IPS-NIHi7 (cell line): ENCODE data around the gene MICOS13.
"Not testable (repeated sequence)": the region's sequence is repeated elsewhere in the genome, so short reads cannot be mapped to it uniquely, and the experiment has no call there.

Experiments
- DNase-seq: peaks from one replicate; pipeline ENCODE4 v3.0.0; 2012; ENCODE audit warnings: mixed read lengths; ENCODE audit errors: extremely low spot score

MICOS13 gene, protein sequence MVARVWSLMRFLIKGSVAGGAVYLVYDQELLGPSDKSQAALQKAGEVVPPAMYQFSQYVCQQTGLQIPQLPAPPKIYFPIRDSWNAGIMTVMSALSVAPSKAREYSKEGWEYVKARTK

DNA sequence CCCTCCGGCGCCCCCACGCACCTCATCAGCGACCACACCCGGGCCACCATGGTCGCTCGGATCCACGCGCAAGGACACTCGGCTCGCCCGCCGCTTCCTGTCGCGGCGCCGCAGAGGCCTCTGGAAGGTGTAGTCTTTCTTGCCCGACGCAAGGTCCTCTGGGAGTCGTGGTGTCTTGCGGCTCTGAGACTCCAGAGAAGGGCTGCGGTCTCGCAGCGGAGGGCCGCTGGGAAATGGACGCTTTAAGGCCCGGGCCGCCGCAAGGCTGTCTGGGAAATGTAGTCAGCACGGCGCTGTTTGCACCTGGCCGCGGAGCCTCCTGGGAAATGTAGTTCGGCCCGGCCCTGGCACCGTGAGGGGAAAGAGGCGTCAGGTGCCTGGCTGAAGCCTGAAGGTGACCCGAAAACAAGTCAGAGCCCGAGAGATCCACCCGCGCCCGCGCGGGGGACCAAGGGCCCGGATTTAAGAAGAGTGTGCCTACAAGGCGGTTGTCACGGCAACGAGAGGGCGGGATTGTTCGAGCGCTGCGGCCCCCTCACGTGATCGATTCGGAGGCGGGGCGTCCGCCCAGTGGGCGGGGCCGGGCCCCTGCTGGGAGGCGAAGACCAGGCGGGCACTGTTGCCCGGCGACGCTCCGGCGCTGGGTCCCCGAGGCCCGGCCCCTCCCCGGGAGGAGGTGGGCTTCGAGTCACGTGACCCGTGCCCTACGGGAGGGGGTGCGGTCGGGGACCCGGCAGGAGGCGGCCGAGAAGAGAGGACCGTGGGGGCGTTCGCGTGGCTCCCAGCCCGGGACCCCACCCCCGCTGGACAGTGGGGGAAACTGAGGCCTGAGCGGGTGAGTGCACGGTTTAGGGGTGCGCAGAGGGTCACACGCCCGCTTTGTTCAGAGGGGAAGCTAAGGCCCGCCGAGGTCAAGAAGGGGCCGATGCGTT is at the start of gene MICOS13, which contains the start of gene HSD11B1L:
Gene MICOS13 (minus strand): TSS at position 80 of the 932 bp plus-strand sequence. CDS start 30 bp downstream, at position 50.
Gene HSD11B1L (plus strand): TSS at position 591 of the 932 bp plus-strand sequence. CDS start 3,806 bp downstream, outside the sequence.
- peak; percentile 97 for DNase-seq

DNA sequence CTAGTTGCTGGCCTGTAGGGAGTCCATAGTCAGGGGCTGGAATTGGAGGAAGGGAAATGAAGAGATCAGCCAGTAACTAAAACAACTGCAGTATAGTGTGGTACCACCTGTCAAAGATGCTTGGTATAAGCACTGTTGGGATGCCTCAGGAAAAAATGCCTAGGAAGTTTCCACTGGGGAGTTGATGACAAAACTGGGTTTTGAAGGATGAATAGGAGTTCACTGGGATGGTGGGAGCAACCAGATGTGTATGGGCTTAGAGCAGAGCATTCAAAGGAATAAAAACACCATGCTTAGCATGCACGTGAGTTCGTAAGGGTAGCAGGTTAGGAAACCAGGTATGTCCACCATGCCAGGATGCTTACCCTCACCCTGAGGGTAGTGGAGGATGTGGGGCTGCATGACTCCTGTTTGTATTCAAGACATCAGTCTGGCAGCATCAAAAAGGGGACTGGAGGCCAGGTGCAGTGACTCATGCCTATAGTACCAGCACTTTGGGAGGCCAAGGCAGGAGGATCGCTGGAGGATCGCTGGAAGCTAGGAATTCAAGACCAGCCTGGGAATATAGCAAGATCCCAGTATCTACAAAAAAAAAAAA is 47.2 kb upstream of the MICOS13 start:
- DNase-seq, result no peak

DNA sequence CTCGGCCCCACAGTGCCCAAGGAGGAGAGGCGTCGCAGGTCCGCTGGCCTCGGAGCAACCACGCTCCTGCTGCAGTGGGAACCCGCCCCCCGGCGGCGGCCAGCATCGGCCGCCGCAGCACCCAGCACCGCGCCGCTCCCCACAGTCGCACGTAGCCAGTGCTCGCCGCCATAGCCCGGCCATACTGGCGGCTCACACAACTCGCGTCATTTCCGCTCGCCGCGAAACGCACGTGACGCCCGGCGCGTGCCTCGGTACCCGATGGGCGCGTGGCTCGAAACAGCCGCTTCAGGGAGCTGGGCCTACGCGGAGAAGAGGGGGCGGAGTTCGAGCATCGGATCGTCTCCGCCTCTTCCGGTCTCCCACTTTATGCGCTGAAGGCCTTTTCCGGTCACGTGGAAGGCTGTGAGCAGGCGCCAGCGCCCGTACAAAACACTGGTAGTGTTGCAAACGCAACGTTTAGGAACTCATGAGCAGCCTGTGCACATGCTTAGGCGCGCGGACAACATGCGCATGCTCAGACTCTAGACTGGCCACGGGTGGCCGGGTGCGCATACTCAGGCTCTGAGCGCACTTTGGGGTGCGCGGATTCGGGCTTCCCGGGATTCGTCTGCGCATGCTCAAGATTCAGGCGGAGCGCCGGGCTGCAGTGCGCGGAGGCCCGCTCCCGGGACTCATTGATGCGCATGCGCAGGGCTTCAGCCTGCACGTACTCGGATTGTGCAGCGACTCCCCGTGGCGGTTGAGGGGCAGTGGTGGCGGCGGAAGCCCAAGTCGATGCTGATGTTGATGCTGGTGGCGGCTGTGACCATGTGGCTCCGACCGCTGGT is 39.9 kb upstream of the MICOS13 start, which contains the start of the genes CATSPERD and LONP1:
Gene CATSPERD (plus strand): TSS at position 677 of the 830 bp plus-strand sequence. CDS start 101 bp downstream, at position 778.
Gene LONP1 (minus strand): TSS at position 186 of the 830 bp plus-strand sequence. CDS start 14 bp downstream, at position 172.
- DNase-seq, result peak; percentile 100

DNA sequence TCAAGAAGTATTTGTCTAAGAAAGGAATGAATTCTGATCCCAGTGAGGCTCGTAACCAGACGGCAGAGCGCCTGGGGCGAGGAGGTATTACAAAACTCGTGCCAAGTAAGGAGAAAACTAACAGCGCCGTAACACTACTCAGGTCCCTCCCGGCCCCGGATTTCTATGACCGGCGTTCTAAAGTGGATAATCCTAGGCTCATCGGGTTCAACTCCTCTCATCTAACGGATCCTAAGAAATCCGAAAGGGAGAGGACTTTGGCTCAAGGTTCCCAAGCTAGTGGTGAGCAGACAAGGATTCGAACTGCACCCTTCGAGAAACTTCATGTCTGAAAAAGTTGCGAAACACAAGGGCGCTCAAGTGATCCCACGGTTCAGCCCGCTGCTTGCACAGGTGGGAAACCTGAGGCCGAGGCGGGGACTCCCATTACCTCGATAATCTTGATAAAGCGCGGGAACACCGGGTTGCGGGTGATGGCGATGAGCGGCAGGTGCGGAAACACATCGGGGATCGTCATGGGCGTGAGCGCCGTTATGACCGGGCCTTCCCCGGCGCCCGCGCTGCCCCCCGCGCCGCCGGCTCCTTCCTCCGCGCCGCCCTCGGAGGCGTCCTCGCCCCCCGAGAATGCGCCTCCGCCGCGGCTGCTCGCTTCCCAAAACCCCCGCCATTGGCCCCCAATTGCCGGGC is 39.1 kb upstream of the MICOS13 start:
- peak; percentile 9 for DNase-seq

DNA sequence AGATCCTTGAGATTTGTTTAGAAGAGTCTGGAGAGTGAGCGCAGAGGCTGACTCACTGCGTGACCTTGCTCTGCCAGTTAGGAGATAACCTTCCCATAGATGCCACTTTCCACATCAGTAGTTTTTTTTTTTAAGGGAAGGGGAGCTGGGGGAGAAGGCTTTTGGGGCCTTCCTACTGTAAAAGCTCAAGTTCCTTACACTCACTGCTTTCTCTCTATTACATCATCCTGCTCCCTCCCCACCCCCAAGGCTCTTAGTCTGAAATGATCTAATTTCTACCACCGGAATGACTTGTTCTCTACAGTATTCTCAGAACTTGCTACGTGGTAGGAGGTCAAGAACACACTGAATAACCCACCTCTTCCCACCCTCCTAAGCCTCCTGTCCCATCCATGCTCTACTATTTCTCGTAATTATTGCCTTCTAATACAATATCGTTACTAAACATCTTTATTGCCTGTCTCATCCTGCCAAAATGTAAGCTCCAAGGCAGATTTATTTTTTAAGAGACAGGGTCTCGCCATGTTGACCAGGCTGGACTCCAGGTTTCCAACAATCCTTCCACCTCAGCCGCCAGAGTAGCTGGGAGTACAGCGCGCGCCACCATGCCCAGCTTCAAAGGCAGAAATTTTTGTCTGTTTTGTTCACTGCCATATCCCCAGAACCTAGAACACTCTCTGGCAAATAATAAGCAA is 38.4 kb upstream of the MICOS13 start:
- DNase-seq, result no peak

DNA sequence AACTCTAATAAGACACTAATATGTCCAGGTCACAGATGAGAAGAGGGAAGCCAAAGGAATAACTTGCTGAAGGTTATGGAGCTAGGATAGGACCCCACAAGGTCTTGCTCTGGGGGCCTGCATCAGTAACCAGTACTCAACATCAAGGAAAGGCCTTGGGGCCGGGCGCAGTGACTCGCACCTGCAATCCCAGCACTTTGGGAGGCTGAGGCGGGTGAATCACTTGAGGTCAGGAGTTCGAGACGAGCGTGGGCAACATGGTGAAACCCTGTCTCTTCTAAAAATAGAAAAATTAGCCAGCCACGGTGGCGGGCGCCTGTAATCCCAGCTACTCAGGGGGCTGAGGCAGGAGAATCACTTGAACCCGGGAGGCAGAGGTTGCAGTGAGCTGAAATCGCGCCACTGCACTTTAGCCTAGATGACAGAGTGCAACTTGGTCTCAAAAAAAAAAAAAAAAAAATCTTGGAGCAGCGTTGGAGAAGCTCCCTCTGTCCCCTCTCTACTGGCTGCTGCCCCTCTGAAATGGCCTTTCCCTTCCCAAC is 37.8 kb upstream of the MICOS13 start:
- no peak for DNase-seq

DNA sequence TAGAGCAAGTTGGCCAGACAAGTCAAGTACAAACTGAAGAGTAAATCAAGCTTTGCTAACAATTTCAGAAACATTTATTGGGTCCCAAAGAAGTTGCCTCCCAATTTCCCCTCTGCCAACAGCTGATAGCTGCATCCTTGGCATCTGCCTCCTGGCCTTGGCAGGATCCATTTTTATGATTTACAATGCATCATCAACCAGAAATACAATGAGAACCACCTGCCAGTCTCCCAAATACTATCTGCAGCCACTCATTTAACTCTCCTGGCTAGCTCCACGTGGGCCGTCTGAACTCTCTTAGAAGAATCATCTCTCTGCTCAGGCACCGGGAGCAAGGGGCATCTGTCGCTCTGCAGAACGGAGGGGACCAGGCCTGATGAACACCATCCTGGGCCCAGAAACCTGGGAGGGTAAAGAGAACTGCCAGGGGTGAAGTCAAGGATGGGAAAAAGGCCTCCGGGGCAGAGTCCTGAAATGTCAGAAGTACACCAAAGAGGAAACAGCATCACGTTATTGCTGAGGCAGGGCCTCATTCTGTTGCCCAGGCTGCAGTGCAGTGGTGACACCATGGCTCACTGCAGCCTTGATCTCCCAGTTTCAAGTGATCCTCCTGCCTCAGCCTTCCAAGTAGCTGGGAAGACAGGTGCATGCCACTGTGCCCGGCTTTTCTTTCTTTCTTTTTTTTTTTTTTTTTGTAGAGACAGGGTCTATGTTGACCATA is 37.1 kb upstream of the MICOS13 start:
- DNase-seq, result no peak

DNA sequence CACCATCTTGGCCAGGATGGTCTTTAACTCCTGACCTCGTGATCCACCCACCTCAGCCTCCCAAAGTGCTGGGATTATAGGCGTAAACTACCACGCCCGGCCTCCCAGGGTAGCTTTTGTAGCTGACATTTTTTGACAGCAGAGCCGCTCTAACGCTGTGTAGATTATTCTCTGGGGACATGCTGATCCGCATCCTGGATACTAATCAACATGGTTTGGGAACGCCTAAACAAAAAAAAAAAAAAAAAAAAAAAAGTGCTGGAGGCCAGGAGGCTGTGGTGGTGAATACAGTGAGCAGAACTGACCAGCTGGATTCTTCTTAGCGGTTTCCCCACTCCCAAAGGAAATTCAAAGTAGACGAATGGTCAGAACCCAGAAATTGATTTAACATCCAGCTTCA is 34.5 kb upstream of the MICOS13 start:
- DNase-seq, result no peak

DNA sequence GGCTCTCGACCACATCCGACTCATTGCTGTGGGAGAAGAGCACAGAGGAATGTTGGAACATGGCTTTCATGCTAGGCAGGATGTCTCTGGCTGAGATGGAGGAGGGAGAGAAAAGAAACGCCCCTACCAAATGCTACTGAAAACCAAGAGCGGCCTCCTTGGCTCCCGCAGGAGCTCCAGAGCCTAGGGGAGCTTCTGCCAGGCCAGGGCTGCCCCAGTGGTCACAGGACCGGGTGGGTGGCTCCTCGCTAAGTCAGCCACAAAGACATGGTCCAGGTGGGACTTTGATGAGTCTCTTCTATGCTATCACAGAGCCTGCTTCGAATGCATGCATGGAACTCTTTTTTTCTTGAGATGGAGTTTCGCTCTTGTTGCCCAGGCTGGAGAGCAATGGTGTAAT is 32.9 kb upstream of the MICOS13 start:
- DNase-seq, result no peak

DNA sequence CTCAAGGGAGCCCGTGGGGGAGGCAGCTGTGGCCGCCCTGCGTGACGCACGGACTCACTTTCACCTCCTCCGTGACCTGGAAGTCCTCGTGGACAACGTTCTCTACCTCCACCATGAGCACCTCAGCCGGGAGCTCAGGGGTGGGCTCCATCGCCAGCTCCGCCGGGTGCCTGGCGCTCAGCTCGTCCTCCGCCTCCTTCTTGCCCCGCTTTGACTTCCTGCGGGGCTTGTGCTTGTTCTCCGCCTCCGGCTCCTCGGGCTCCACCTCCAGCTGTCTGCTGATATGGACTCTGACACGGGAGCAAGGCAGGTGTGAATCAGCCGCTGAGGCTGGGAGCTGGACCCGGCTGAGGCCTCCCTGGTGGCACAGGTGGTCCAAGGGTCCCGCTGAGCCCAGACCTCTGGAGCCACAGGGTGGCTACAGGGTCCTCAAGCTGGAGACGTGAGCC is 31.4 kb upstream of the MICOS13 start:
- peak; percentile 6 for DNase-seq

DNA sequence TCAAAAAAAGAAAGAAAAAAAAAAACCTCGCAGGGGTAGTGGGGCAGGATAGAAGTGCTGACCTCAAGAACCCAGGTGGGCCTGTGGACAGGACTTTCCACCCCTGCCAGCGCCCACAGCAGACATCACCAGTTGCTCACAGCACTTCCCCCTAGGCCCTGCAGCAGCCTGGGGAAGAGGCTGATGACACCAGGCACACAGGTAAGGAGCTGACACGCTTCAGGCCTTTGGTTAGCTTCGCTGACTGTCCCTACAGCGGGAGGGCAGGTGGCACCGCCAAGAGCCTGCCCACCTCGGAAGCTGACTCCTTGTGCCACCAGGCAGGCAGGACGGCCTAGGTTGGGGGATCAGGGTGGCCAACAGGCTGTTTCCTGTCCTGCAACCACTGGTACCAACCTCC is 30.7 kb upstream of the MICOS13 start:
- no peak for DNase-seq

DNA sequence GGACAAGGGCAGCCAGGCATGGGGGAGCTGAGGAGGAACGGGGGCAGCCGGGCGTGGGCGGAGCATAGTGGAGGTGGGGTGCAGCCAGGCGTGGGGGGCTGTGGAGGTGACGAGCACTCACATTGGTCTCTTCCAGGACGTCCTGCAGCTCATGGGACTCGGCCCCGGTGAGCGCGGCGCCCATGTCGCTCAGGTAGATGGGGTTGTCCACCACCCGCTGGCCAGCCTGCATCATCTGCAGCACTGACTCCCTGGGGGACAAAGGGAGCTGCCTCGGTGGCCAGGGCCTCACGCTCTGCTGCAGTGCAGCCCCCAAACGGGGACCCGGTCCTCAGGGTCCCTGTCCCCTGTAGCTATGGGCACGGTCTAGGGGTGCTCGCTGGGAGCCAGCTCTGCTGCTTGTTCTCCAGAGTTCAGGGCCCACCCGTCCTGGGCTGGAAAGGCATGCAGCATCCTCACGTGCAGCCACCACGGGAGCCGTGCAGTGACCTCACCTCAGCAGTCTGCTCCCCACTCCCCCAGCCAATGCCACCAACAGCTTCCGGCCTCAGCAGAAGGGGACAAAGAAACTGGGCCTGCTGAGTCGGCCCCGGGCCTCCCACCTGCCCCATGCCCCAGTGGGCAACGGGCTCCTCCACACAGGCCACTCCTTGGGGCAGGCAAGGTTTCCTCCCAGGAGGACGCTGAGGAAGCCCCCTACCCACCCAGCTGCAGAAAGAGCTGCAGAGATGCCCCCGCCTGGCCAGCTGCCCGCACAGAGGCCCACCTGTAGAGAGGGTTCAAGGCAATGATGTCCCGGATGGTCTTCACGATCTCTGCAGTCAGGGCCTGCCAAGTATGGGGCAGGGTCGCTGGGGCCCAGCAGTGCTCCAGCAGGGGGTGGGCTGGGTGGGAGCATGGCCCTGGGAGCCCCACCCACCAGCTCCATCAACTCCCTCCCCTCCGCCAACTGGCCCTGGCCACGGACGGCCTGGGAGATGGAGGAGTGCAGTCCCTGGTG is 27.6 kb upstream of the MICOS13 start:
- DNase-seq, result peak; percentile 11

DNA sequence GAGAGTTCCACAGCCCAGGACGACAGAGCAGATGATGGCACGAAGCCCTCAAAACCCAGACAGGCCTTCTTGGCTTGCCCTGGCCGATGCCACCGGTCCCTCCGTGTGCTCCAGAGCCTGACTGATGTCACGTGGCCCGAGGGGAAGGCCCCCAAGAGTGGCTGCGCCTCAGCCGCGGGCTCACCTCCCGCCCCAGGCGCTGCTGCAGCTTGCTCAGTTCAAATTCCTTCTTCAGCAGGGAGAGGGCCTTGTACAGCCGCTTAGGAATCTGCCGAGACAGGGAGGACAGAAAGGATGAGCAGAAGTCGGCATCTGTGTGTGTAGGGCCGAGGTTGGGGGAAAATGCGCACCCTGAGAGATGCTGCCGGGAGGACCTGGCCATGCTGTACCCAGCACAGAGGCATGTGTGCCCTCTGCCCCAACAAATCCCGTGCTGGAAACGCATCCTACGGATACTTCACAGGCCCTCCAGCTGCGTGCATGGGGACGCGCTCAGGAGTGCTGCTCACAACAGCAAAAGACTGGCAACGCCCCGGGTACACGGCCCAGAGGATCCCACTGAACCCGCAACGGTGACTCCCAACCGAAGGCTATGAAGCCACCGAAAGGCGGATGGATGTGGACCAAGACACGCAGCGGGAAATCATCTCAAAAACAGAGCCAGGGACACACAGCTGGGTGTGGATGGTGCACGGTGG is 26.7 kb upstream of the MICOS13 start:
- DNase-seq, result peak; percentile 5

DNA sequence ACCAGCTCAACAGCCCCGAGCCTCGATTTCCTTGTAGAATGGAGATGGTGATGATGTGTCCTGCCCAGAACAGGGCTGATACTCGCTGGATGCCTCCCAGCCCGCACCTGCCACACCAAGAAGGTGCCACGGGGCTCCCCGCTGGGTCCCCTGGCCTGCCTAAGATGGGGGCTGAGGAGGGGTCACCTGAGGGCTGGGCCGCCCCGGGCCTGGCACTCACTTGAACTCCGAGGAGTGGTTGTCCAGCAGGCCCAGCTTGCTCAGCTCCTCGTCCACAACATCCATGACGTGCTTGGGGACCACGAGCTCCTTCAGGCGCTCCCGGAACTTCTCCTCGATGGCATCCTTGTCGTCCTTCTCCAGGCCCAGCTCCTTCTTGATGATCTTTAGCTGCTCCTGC is 25.2 kb upstream of the MICOS13 start:
- no peak for DNase-seq

DNA sequence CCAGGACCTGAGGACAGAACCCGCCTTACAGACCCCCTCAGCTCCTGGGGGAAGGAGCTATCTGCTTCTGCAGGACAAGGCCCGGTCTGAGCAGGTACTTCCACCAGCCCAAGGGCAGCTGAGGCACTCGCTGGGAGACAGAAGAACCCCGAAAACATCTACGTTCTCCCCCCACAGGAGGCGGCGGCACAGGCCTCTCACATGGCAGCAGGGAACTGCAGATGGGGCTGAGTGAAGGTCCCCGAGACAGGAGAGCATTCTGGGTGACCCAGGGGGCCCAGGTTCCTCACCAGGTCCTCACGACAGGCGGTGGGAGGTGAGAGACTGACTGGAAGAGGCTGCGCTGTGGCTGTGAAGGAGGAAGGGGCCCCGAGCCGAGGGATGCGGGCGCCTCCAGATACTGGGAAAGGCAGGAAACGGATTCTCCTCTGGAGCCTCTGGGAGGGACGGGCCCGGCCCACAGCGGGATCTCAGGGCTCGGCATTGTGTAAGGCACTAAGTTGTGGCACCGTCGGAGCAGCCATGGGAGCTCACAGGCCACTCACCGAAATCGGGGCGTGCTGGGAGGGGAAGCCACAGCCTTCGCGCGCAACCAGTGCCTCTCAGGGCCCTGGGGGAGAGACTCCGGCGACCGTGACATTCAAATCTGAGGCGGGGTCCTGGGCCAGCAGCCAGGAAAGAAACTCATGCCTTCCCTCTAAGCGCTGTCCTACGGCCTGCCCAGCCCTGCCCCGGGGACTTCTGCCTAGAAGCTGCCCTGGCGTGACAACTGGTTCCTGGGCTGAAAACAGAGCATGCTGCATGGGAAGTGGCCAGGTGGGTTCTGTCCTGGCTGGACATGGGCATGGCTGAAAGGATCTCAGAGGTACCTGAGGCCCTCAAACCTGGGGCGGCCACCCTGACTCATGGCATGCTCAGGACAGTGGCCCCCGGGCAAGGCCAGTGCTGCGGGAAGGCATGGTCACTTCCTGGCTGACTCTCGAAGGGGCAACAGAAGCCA is 23.8 kb upstream of the MICOS13 start:
- DNase-seq, result no peak

DNA sequence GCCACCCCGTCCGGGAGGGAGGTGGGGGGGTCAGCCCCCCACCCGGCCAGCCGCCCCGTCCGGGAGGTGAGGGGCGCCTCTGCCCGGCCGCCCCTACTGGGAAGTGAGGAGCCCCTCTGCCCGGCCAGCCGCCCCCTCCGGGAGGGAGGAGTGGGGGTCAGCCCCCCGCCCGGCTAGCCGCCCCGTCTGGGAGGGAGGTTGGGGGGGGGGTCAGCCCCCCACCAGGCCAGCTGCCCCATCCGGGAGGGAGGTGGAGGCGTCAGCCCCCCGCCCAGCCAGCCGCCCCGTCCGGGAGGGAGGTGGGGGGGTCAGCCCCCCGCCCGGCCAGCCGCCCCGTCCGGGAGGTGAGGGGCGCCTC is 21.7 kb upstream of the MICOS13 start:
- DNase-seq, result not testable (repeated sequence)
